Measurements from ENCODE around the gene NIM1K.
A peak's percentile ranks its signal among the peaks of the same experiment; 100 is the strongest.

The NIM1K gene

DNA sequence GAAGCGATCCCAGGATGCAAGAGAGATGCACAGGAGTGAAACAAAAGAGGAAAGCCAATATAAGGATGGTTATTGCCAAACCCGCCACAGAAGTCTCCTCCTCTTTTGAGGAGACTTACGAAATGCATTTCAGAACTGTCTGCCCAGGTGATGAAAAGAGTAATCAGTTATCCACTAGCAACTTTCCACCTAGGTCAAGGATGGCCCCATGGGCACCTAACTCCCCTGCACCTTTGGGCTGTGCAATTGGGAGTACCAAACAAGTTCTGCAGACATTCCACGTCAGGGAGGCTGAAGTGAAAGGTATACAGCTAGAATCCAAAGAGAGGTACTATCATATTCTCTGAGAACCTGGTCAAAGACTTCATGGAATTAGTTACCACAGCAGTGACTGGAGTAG is 95.5 kb downstream of the NIM1K start:
- TF ChIP-seq POLR2AphosphoS5 (IDR thresholded peaks at IDR 0.05; ENCODE audit: low read depth), result peak; percentile 42; the same call in 1 of the 2 replicates
- TF ChIP-seq, protein P1, sequence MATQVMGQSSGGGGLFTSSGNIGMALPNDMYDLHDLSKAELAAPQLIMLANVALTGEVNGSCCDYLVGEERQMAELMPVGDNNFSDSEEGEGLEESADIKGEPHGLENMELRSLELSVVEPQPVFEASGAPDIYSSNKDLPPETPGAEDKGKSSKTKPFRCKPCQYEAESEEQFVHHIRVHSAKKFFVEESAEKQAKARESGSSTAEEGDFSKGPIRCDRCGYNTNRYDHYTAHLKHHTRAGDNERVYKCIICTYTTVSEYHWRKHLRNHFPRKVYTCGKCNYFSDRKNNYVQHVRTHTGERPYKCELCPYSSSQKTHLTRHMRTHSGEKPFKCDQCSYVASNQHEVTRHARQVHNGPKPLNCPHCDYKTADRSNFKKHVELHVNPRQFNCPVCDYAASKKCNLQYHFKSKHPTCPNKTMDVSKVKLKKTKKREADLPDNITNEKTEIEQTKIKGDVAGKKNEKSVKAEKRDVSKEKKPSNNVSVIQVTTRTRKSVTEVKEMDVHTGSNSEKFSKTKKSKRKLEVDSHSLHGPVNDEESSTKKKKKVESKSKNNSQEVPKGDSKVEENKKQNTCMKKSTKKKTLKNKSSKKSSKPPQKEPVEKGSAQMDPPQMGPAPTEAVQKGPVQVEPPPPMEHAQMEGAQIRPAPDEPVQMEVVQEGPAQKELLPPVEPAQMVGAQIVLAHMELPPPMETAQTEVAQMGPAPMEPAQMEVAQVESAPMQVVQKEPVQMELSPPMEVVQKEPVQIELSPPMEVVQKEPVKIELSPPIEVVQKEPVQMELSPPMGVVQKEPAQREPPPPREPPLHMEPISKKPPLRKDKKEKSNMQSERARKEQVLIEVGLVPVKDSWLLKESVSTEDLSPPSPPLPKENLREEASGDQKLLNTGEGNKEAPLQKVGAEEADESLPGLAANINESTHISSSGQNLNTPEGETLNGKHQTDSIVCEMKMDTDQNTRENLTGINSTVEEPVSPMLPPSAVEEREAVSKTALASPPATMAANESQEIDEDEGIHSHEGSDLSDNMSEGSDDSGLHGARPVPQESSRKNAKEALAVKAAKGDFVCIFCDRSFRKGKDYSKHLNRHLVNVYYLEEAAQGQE (IDR thresholded peaks at IDR 0.05; ENCODE audit: insufficient replicate concordance, low read depth), result no peak
- H3K4me3 ChIP-seq (replicated peaks; ENCODE audit: insufficient read depth, low read length), result no peak overlapping the region
- no peak overlapping the region for H3K27ac ChIP-seq (replicated peaks)
- H3K27me3 ChIP-seq (ENCODE audit: insufficient read depth, poor library complexity, severe bottlenecking), result no peaks in the 10 kb centered on the region
- DNase-seq (ENCODE audit: low read depth in 1 of 2, low spot score in 1 of 2), result no peak

DNA sequence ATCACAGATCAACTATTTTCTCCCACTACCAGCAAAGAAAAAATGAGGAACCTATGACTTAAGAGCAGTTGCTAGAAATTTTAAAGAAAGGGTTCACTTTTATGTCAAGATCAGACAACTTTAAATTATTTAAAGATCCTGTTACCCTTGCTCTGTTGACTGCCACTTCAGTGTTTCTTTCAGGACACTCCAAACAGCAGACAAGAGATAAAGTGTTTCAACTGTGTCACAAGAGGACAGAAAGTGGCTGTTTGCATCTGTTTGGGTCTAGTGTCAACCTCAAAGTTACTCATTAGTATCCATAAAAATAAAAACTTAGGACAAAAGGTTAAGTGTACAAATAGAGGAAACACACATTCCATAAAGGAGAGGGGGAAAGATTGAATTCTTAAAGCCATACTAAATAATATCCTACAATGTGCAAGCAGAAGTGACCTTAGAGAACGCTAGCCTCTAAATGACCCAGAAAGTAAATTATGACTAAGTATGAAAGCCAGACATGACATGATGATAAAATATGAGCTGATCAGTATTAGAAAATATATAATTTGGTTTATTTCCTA is 96.3 kb downstream of the NIM1K start:
- no peak for DNase-seq (ENCODE audit: low read depth in 1 of 2, low spot score in 1 of 2)
- H3K27me3 ChIP-seq (ENCODE audit: insufficient read depth, poor library complexity, severe bottlenecking), result no peaks in the 10 kb centered on the region
- TF ChIP-seq CTCF (IDR thresholded peaks at IDR 0.05; ENCODE audit: insufficient read depth, low read length) (no peak), POLR2AphosphoS5 (IDR thresholded peaks at IDR 0.05; ENCODE audit: low read depth) (no peak), GABPA (IDR thresholded peaks at IDR 0.05; ENCODE audit: low read depth) (no peak), SPI1 (IDR thresholded peaks at IDR 0.05; ENCODE audit: borderline replicate concordance, low read depth) (no peak)
- TF ChIP-seq, protein P1 (IDR thresholded peaks at IDR 0.05; ENCODE audit: insufficient replicate concordance, low read depth), result no peak
- H3K4me3 ChIP-seq (replicated peaks; ENCODE audit: insufficient read depth, low read length), result no peak overlapping the region
- no peak overlapping the region for H3K27ac ChIP-seq (replicated peaks)

DNA sequence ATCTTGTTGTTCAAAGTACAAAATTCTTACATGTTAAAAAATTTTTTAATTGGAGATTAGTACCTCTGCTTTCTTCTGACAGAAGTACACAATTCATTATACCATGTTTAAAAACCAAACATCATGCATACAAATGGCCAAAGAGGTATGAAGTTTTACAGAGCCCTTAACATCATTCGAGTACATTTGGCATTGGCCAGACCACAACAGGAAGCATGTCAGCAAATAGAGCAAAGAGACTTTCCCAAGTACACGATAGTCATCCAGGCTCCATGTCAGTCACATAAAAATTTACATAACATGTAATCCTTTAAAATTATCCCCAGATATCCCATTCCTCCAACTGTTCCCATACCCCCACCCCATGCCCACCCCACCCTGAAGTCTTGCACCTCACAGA is 98.7 kb downstream of the NIM1K start:
- no peak for DNase-seq (ENCODE audit: low read depth in 1 of 2, low spot score in 1 of 2)
- no peak overlapping the region for H3K27ac ChIP-seq (replicated peaks)
- TF ChIP-seq, protein P1 (IDR thresholded peaks at IDR 0.05; ENCODE audit: insufficient replicate concordance, low read depth), result no peak
- TF ChIP-seq CTCF (IDR thresholded peaks at IDR 0.05; ENCODE audit: insufficient read depth, low read length) (no peak), POLR2AphosphoS5 (IDR thresholded peaks at IDR 0.05; ENCODE audit: low read depth) (no peak), GABPA (IDR thresholded peaks at IDR 0.05; ENCODE audit: low read depth) (no peak), SPI1 (IDR thresholded peaks at IDR 0.05; ENCODE audit: borderline replicate concordance, low read depth) (no peak)
- H3K27me3 ChIP-seq (ENCODE audit: insufficient read depth, poor library complexity, severe bottlenecking), result no peaks in the 10 kb centered on the region
- no peak overlapping the region for H3K4me3 ChIP-seq (replicated peaks; ENCODE audit: insufficient read depth, low read length)

Measured in HL-60 (cell line).